T47D (cell line): Measurements from ENCODE around the gene MIA3.
A peak's percentile ranks its signal among the peaks of the same experiment; 100 is the strongest.

ENCODE experiments used
- DNase-seq, 2 experiments: peaks; one replicate each; pipeline versions ENCODE4 v3.0.0 to v3.0.0-alpha.2; 2011 to 2012; ENCODE audit warnings: low read depth in 1 of 2, low spot score in 1 of 2
- JUND ChIP-seq: IDR thresholded peaks from 2 replicates; pipeline ENCODE4 v1.6.1; 2012; ENCODE audit warnings: low read depth
- in situ Hi-C: cut with HindIII; loops from 2 replicates; pipeline ENCODE4 v1.10.0; 2016; ENCODE audit warnings: low sequenced_read_pairs, low pct_unique_long_range_greater_than_20kb

Gene MIA3

DNA sequence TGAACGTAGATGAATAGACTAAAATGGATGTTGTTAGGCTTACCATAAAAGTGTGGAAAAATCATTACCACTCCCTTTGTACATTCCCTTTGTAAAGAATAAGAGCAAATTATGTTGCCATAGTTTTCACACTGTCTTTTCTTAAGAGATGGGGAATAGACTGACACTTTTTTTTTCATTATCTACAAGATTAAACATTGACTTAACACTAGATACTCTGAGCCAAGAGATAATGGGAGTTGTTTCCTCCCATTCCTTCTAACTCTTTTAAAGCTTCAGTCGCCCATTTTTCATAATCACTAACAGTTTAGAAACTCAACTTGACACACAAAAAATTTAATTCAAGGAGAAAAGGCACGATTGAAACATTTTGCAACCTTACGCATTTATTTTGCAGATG is 84.3 kb downstream of the MIA3 start:
- no peak for TF ChIP-seq JUND
- DNase-seq: no peak
- in situ Hi-C loops: no loop called here

DNA sequence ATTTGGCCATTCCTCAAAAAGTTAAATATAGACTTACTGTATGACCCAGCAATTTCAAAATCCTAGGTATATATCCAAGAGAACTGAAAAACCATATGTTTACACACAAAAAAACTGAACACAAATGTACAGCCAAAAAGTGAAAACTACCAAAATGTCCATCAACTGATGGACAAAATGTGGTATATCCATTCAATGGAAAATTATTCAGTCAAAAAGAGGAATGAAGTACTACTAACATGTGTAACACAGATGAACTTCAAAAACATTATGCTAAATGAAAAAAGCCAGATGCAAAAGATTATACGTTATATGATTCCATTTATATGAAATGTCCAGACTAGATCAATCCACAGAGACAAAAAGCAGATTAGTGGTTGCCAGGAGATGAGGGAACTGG is 86.4 kb downstream of the MIA3 start:
- in situ Hi-C loops: no loop called here
- no peak for DNase-seq
- no peak for TF ChIP-seq JUND

DNA sequence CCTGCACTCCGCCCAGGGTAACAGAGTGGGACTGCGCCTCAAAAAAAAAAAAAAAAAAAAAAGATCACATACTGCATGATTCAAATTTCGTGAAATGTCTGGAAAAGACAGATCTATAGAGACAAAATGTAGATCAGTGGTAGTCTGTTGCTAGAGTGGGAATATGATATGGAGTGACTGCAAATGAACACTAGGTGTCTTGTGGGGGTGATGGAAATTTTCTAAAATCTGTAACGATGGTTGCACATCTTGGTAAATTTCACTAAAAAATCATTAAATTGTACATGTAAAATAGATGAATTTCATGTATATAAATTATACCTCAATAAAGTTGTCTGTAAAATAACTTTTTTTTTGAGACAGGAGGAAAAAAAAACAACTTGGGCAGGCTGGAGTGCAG is 88.9 kb downstream of the MIA3 start:
- no peak for DNase-seq
- no peak for TF ChIP-seq JUND
- in situ Hi-C loops: no loop called here

DNA sequence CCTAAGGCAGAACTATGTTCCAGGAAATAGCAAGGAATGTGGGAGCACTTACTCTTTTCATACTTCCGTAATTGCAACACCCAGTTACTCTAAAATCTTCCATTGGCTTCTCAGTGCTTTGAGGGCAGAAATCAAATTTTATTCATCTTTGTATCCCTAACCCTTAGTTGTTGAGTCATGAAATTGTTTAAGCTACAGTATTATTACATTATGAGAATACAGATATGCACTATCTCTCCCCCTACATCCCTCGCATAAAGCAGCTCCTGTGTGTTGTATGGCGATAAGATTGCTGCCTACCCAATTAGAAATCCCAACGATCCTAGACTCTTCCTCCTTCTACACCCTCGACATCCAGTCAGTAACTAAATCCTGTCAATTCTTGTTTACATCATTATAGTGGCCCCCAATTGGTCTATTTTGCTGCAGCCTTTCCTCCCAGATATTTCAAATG is 91.8 kb downstream of the MIA3 start:
- in situ Hi-C loops: no loop called here
- no peak for DNase-seq

DNA sequence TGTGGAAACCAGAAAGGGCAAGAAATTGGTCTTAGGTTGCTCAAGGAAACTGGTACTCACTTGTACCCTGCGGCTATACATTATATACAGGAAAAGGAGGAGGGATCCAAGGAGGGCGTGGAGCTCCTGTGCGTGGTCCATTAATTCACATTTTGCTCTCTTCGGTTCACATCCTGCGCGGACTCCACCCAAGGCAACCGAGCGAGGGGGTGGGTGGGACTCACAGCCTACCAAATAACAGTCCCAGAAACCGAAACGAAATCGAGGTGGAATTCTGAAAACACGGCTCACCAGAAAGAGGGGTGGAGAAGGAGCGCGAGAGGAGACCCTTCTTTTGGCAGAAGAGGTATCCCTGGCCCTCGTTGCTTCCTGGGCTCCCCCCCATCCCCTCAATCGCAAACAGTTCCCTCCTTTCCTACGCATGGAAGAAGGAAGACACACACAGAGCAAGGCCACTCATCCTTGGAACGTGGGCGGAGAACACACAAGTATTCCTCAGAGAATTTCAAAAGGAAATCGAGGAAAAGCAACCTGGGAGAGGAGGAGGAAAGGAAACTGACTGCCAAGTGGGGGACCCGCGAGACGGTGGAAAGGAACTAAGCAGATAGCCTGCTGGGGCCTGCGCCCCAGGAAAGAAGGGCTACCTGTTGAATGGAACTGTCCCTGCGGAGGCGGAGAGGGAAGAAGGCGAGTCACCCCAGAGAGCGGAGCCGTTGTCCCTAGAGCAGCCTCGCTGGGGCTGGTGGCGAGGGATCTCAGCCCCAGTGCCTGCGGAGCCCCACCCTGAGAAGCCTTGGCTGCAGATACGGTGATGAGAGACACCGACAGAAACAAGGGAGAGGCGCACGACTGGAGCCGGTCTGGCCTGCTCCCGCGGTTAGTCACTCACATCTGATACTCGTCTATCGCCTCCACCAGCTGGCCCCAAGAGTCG is 93.7 kb downstream of the MIA3 start:
- in situ Hi-C loops: no loop called here
- DNase-seq: peak; percentile 69 to 76
- no peak for TF ChIP-seq JUND

More for the DNA sequence above, 91.8 kb downstream of the MIA3 start:
- TF ChIP-seq JUND: no peak

DNA sequence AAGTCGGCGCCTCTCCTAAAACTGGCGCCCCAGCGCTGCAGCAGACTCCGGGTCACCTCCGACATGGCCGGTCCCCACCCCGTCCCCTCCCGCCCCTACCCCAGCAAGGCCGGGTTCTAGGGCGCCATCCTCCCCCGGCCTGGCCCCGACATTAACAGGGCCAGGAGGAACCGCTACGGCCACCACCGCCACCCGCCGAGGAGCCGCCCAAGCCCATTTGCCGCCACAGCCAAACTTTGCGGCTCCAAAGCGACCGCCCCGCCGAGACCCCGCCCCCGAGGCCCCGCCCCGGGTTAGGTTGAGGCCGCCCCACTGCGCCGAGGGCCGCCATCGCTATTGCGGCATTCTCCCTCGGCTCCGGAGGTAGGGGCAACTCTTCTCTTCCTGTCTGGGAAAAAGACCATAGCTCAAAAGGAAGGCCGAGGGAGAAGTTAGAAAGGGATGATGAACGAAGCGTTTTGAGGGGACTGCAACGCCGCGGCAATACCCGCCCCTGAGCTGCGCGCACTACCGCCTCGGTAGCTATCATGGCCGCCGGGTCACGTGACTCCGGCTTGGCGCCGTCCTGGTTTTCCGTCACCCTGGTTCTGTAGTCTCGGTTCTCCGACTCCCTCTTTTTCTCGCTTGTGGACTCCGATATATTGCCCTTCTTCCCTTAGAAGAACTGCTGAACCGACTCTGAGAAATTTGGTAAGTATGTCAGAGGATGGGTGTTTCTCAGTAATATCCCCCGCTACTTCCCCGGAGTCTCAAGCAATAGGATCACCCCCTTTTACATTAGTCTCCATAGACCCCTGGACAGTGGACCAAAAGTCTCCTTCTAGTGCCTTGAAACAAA is 94.6 kb downstream of the MIA3 start, which contains the start of the genes AIDA and BROX:
TSS of gene AIDA (minus strand) at position 239 of the 838 bp plus-strand sequence. CDS start at position 65, 174 bp downstream.
TSS of gene BROX (plus strand) at position 312 of the 838 bp plus-strand sequence. CDS start 3,136 bp downstream, outside the sequence.
- in situ Hi-C loops: no loop called here
- peak; percentile 87 to 93 for DNase-seq
- no peak for TF ChIP-seq JUND

DNA sequence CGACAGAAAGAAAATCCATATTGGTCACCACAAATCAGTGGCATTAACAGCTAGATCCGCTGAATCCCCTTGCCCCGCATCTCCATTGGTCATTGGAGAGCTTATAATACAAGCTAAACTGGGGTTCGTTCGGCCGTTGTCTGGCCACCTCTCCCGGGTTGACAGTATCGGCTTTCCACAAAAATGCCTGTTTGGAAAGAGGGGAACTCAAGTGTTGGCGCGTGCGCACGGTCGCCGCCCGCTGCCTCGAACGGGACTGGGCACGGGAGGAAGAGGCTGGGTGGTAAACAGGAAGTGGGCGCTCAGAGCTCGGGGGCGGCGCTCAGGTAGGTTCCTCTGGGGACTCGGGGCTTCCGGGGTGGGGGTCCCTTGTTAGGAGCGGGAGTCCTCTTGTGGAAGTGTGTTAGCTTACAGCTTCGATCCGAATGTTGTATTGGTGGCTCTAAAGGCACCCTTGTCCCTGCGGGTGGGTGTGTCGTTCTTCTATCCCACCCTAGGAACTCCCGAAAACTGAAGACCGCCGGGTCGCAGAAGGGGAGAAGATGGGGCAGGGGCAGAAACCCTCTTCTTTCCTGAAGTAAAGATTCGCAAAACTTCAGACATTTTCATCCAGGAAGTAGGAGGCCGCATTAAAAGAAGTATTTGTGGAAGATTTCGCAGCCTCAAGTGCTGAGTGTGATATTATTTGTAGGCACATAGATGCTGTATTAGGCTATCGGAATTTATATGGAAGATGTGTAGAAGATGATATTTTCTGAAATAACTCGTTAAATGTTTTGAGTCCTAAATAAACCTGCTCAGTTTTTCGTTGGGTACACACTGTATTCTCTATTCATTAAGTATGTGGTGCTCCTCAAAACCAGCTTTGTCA is 95.4 kb downstream of the MIA3 start:
- DNase-seq: peak; percentile 91 to 95
- in situ Hi-C loops: no loop called here
- TF ChIP-seq JUND: no peak

DNA sequence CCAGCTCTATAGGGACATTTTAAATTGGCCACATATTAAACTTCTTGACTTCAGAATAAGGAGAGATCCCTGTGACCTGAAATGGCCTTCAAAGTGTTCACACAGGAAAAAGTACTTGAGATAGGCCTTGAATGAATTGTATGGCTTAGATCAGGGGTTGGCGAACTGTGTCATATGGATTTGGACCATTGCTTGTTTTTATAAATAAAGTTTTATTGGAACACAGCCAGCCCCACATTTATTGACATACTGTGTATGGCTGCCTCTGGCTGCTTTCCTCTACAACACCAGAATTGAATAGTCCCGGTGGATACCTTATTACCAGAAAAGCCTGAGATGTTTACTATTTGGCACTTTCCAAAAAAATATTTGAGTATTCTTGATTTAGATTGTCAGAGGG is 98.5 kb downstream of the MIA3 start:
- in situ Hi-C loops: no loop called here
- no peak for TF ChIP-seq JUND
- peak in 1 of 2 experiments; percentile 9 for DNase-seq
